HG02610 (cell line): ENCODE data around the gene DHRSX.
"Not testable (repeated sequence)": the region's sequence is repeated elsewhere in the genome, so short reads cannot be mapped to it uniquely, and the experiment has no call there.

ENCODE experiments used
- ATAC-seq: cut with Tn5 transposase; IDR thresholded peaks from one replicate; pipeline ENCODE4 v1.9.1; 2021; ENCODE audit warnings: mild to moderate bottlenecking, moderate library complexity; ENCODE audit not compliant: unreplicated experiment

The DHRSX gene

DNA sequence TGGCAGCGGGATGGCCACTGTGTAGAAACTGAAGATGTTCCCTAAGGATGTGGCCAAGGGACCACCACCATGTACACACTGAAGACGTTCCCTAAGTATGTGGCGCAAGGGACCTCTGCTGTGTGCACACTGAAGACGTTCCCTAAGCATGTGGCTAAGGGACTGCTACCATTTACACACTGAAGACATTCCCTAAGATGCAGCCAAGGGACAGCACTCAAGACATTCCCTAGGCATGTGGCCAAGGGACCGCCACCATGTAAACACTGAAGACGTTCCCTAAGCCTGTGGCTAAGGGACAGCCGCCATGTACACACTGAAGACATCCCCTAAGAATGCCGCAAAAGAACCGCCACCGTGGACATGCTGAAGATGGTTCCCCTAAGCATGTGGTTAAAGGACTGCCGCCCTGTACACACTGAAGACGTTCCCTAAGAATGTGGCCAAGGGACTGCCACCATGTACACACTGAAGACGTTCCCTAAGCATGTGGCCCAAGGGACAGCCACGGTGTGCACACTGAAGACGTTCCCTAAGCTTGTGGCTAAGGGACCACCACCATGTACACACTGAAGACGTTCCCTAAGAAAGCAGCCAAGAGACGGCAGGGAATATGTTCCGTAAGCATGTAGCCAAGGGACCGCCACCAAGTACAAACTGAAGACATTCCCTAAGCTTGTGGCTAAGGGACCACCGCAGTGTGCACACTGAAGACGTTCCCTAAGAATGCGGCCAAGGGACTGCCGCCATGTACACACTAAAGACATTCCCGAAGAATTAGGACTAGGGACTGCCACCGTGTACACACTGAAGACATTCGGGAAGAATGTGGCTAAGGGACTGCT lies 43.3 kb downstream of the DHRSX start:
- no peak for ATAC-seq

DNA sequence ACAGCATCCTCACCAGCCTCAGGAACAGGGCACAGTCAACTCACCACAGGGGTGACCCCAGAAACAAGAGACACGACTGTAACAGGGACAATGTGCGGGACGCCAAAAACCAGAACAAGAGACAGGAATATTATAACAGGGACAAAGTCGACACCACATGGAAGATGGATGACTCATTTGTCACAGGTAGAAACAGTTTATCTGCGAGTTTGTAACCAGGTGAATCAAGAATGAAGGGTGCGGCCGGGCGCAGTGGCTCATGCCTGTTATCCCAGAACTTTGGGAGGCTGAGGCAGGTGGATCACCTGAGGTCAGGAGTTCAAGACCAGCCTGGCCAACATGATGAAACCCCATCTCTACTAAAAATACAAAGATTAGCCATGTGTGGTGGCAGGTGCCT lies 44.7 kb downstream of the DHRSX start:
- ATAC-seq, result not testable (repeated sequence)

DNA sequence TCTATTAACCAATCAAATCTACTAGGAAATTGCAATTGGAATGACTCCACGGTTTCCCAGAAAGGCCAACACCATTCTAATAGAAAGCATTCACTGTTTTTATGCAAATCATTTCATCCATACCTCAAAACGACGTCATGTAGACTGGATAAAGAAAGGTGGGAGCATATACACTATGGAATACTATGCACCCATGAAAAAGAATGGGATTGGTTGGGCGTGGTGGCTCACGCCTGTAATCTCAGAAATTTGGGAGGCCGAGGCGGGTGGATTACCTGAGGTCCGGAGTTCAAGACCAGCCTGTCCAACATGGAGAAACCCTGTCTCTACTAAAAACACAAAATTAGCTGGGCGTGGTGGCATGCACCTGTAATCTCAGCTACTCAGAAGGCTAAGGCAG lies 46.2 kb downstream of the DHRSX start:
- ATAC-seq, result not testable (repeated sequence)

DNA sequence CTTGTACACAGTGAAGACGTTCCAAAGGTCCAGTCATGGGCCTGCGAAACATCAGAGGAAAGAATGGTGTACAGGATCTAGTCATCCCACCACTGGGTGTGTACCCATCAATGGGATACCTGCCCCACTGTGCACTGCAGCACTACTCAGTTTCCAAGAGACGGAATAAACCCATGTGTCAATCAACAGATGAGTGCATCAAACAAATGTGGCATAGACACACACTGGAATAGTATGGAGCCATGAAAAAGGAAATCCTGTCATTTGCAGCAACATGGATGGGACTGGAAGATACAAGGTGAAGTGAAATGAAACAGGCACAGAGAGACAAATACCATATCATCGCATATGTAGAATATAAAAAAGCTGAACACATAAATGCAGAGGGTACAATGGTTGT lies 48.0 kb downstream of the DHRSX start:
- ATAC-seq, result no peak

DNA sequence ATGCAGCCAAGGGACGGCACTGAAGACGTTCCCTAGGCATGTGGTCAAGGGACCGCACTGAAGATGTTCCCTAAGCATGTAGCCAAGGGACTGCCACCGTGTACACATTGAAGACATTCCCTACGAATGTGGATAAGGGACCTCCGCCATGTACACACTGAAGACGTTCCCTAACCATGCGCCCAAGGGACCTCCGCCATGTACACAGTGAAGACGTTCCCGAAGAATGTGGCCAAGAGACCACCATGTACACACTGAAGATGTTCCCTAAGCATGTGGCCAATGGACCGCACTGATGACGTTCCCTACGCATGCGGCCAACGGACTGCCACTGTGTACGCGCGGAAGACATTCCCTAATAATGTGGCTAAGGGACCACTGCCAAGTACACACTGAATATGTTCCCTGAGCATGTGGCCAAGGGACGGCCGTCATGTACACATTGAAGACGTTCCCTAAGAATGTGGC lies 48.4 kb downstream of the DHRSX start:
- no peak for ATAC-seq

DNA sequence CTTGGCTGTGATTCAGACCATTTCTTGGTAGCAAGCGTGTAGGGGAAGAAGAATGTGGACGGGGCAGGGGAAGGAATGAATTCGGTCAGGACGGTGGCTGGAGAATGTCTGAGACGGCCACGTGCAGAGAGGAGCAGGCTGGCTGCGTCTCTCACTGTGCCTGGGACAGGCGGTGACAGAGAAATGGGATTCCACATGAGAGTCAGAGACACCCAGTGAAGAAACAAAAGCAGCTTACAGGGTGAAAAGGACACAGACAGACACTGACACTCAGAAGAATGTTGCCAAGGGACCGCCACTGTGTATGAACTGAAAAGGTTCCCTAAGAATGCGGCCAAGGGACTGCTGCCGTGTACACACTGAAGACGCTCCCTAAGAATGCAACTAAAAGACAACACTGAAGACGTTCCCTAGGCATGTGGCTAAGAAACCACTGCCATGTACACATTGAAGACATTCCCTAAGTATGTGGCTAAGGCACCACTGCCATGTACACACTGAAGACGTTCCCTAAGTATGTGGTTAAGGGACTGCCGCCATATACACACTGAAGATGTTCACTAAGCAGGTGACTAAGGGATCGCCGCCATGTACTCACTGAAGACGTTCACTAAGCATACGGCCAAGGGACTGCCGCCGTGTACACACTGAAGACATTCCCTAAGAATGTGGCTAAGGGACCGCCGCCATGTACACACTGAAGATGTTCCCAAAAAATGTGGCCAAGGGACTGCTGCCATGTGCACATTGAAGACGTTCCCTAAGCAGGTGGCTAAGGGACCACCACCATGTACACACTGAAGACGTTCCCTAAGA lies 49.1 kb downstream of the DHRSX start:
- no peak for ATAC-seq

DNA sequence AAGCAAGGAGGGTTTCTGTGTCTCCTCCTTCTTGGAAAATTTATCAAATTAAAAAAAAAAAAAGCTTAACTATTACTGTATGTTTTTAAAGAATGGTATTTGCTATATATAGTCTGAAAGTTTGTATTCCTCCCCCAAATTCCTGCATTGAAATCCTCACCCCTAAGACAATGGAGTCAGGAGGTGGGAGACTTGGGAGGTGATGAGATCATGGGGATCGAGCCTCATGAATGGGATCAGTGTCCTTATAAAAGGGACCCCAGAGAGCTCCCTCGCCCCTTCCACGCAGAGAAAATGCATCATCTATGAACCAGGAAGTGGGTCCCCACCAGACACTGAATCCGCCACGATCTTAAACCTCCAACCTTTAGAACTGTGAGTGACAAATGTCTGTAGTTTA lies 50.1 kb downstream of the DHRSX start:
- no peak for ATAC-seq

DNA sequence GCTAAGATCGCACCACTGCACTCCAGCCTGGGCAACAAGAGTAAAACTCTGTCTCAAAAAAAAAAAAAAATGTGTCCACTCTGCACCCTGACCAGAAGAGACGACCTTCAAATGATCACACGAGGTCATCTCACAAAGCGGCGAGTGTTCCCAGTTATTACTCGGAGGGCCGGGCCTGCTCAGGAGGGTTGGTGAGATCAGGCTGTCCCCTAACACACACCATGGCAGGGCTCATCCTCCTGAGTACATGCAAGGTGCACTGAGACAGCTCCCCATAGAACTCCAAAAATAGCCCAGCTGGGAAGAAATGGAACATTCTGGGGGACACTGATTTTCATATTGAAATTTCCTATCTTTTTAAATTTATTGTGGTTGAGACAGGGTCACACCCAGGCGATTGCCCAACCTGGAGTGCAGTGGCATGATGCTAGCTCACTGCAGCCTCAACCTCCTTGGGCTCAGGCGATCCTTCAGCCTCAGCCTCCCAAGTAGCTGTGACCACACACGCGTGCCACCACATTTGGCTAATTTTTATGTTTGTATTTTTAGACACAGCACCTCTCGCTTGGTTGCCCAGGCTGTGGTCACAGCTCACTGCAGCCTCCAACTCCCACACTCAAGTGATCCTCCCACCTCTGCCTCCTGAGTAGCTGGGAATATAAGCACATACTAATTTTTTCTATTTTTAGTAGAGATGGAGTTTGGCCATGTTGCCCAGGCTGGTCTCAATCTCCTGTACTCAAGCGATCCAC lies 51.5 kb downstream of the DHRSX start:
- no peak for ATAC-seq

DNA sequence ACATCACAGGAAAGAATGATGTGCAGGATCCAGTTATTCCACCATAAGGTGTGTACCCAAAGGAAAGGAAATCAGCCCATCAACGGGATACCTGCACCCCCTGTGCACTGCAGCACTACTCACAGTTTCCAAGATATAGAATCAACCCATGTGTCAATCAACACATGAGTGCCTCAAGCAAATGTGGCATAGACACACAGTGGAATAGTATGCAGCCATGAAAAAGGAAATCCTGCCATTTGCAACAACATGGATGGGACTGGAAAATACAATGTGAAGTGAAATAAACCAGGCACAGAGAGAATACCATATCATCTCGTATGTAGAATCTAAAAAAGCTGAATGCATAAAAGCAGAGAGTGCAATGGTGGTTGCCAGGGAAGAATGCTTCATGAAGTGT lies 53.3 kb downstream of the DHRSX start:
- ATAC-seq, result no peak

DNA sequence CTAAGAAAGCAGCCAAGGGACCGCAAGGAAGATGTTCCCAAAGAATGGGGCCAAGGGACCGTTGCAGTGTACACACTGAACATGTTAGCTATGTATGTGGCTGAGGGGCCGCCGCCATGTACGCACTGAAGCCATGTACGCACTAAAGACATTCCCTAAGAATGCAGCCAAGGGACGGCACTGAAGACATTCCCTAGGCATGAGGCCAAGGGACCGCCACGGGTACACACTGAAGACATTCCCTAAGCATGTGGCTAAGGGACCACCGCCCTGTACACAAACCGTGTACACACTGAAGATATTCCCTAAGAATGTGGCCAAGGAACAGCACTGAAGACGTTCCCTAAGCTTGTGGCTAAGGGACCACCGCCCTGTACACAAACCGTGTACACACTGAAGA lies 54.0 kb downstream of the DHRSX start:
- no peak for ATAC-seq

DNA sequence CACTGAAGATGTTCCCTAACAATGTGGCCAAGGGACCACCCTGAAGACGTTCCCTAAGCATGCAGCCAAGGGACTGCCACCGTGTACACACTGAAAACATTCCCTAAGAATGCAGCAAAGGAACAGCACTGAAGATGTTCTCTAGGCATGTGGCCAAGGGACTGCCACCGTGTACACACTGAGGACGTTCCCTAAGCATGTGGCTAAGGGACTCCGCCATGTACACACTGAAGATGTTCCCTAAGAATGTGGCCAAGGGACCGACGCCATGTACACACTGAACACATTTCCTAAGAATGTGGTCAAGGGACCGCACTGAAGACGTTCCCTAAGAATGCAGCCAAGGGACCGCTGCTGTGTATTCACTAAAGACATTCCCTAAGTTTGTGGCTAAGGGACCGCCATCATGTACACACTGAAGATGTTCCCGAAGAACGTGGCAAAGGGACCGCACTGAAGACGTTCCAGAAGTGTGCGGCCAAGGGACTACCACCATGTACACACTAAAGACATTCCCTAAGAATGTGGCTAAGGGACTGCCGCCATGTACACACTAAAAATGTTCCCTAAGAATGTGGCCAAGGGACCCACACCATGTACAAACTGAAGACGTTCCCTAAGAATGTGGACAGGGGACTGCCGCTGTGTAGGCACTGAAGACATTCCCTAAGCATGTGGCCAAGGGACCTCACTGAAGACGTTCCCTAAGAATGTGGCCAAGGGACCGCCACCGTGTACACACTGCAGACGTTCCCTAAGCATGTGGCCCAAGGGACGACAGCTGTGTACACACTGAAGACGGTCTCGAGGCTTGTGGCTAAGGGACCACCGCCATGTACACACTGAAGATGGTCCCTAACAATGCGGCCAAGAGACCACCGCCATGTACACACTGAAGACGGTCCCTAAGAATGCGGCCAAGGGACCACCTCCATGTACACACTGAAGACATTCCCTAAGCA lies 54.8 kb downstream of the DHRSX start:
- ATAC-seq, result no peak

DNA sequence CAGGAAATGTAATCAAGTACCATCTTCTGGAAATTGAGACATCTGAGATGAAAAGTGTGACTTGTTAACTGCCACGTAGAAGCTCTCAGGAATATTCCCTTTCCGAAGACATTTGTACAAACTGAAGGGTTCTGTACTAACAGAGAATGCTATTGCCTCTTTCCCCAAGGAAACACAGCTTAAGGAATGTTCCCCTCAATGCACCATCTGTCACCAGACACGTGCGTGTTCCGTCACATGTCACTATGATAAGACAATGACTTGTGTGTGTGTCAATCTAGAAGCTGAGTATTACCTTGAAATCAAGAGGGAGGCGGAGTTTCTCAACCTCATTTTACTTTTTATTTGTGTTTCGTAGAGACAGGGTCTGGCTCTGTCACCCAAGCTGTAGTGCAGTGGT lies 58.1 kb downstream of the DHRSX start:
- ATAC-seq, result no peak

DNA sequence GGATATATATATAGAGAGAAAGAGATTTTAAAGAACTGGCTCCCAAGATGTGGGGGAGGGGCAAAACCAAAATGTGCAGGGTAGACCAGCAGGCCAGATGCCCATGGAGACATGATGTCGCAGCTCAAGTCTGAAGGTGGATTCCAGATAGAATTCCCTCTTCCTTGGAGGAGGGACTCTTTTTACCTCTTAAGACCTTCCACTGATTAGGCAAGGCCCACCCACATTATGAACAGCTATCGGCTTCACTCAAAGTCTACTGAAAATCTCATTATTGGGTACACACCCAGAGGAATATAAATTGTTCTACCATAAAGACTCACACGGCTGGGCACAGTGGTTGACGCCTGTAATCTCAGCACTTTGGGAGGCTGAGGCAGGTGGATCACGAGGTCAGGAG lies 59.3 kb downstream of the DHRSX start:
- ATAC-seq, result no peak

DNA sequence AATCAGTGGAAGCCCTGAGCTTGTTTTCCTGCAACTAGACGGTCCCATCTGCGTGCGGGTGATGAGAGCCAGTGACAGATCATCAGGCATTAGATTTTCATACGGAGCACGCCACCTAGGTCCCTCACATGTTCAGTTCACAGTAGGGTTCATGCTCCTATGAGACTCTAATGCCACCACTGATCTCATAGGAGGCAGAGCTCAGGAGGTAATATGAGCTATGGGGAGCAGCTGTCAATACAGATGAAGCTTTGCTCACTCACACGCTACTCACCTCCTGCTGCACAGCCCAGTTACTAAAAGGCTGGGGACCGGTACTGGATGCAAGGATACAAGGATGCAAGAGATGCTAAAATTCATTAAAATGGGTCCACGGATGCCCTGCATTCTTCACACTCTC lies 61.2 kb downstream of the DHRSX start:
- no peak for ATAC-seq

DNA sequence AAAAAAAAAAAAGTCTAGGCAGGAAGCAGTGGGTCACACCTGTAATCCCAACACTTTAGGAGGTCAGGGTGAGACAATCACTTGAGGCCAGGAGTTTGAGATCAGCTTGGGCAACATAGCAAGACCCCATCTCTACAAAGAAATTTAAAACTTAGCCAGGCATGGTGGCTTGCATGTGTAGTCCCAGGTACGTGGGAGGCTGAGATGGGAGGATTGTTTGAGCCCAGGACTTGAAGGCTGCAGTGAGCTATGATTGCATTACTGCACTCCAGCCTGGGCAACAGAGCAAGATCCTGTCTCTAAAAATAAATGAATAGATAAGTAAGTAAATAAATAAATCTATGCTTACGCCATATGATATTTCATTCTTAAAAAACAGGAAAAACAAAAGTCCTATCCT lies 65.3 kb downstream of the DHRSX start:
- ATAC-seq, result no peak

DNA sequence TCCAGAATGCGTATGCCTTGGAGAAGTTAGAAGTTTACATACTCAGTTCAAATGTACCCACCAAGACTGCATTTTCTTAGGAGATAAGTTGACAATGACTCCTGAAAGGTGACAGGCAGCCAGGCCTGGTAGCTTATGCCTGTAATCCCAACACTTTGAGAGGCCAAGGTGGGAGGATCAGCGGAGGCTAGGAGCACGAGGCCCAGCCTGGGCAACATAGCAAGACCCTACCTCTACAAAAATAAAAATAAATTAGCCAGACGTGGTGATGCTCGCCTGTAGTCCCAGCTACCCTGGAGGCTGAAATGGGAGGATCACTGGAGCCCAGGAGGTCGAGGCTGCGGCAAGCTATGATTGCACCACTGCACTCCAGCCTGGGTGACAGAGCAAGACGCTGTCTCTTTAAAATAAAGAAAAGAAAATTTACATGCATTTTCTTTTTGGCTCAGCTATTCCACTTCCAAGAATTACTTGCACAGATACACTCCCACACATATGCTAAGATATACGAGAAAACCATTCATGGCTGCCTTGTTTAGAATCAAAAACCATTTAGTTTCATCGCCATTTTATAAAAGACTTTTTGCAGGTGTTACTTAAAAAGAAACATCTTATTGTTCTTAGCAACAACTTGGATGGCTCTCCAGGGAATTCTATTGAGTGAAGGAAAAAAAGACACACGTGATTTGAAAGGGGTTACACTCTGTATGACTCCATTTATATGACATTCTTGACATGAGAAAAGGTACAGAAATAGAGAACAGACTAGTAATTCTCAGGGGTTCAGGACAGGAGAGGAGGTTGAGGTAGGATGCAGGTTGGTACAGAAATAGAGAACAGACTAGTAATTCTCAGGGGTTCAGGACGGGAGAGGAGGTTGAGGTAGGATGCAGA lies 66.3 kb downstream of the DHRSX start:
- no peak for ATAC-seq

DNA sequence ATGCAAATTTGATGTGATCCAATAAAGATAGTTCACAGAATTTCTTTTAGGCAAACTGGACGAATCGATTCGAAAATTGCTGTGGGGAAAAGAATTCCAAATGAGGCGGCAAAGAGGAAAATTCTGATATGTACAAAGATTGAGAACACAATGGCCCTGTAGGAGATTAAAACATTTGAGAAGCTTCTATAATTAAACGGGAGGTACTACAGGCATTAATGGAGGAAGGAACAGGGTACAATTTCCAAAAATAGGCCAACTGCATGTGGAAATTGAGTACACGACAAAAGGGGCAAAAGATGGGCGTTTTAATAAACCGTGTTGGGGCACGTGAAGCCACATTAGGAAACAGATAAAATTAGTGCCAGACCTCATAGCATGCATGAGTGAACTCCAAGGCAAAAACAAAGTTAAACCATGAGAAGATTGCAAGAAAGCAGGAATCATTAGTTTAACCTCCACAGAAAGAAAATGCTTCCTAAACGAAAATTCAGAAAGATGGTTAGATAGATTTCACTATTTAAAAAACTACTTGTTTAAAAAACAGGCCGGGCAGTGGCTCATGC lies 68.4 kb downstream of the DHRSX start:
- no peak for ATAC-seq

DNA sequence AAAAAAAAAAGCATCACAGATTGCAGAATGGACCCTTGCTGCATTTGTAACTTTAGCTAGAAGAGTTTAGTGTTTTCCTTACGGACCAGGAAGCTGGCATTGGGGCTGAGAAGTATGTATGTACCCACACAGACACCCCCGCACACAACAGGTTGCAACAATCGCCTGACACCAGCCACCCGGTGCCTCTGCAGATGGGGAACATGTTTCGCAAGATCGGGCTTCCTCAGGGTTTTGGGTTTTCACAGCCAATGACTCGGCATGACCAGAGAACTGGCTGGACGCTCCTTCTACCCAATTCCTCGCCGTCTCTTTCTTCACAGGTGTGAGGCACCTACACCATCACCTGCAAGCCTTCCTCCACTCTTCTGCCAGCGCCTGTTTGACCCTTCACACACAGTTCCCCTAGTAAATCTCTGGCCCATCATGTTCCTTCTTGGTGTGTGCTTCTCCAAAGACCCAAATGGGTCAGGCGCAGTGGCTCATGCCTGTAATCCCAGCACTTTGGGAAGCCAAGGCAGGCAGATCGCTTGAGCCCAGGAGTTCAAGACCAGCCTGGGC lies 70.4 kb downstream of the DHRSX start:
- ATAC-seq, result no peak

DNA sequence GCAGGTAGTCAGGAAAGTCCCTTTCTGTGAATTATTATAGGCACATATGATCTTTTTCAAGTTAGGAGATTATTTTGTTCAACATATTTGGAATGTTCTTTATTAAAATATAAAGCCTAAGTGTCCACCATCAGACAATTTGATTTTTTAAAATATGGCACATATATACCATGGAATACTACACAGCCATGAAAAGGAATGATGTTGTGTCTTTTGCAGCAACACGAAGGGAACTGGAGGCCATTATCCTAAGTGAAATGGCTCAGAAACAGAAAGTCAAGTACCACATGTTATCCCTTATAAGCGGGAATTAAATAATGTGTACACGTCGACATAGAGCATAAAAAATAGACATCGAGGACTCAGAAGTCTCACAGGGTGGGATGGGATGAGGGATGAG lies 73.0 kb downstream of the DHRSX start:
- ATAC-seq, result no peak
